Esophagus (tissue), 2 donors: ENCODE results near the gene BCL11B. TPM values are rescaled to one million over a fixed set of nuclear protein-coding genes. Genes with fewer than 3 reads are reported as not detected.
A peak's percentile ranks its signal among the peaks of the same experiment; 100 is the strongest.
"Not testable (repeated sequence)": the region's sequence is repeated elsewhere in the genome, so short reads cannot be mapped to it uniquely, and the experiment has no call there.

Experiments used
- H3K27ac ChIP-seq, 2 donors: one replicate each; pipeline ENCODE4 v1.5.1; 2013; ENCODE audit warnings: low read depth in 2 of 2, mild to moderate bottlenecking in 2 of 2, inconsistent platforms in 1 of 2, low read length in 1 of 2, moderate library complexity in 1 of 2
- H3K27me3 ChIP-seq, 2 donors: one replicate each; pipeline ENCODE4 v1.6.1; 2013; ENCODE audit warnings: low read length in 2 of 2, control low read depth in 1 of 2, mild to moderate bottlenecking in 1 of 2; ENCODE audit not compliant: insufficient read depth in 2 of 2, control insufficient read depth in 1 of 2
- H3K36me3 ChIP-seq, 2 donors: one replicate each; pipeline ENCODE4 v1.6.1; 2013; ENCODE audit warnings: low read length in 1 of 2; ENCODE audit not compliant: control insufficient read depth in 2 of 2, insufficient read depth in 2 of 2
- H3K4me1 ChIP-seq, 2 donors: one replicate each; pipeline ENCODE4 v1.6.1; 2013; ENCODE audit warnings: low read length in 1 of 2; ENCODE audit not compliant: control insufficient read depth in 2 of 2, insufficient read depth in 2 of 2
- H3K4me3 ChIP-seq, 2 donors: one replicate each; pipeline ENCODE4 v1.5.1; 2013; ENCODE audit warnings: low read length in 2 of 2, mild to moderate bottlenecking in 2 of 2, low read depth in 1 of 2, moderate library complexity in 1 of 2
- H3K9me3 ChIP-seq, 2 donors: one replicate each; pipeline ENCODE4 v1.6.1; 2013; ENCODE audit warnings: mild to moderate bottlenecking in 2 of 2, low read depth in 1 of 2, low read length in 1 of 2, moderate library complexity in 1 of 2; ENCODE audit not compliant: control insufficient read depth in 2 of 2, insufficient read depth in 1 of 2
- WGBS, 2 donors: extraction: QIAGEN DNeasy Blood & Tissue Kit; methylation state at CpG; one replicate each; pipeline ENCODE4 v1.1.7; 2013; 5-methylcytosine and 5-hydroxymethylcytosine counted together
- polyA plus RNA-seq, 2 donors: library from polyadenylated mRNA; stranded (reverse); fragments of 200-250 nt; gene quantifications; one replicate each; pipeline ENCODE4 v1.2.3, GENCODE V29; 2013
- donor health status: healthy with polysubstance abuse.
- donor health status: Bipolar disorder and iron deficiency.

BCL11B gene
- polyA plus RNA-seq, 2 donors, result 1.7 to 2.2 TPM

DNA sequence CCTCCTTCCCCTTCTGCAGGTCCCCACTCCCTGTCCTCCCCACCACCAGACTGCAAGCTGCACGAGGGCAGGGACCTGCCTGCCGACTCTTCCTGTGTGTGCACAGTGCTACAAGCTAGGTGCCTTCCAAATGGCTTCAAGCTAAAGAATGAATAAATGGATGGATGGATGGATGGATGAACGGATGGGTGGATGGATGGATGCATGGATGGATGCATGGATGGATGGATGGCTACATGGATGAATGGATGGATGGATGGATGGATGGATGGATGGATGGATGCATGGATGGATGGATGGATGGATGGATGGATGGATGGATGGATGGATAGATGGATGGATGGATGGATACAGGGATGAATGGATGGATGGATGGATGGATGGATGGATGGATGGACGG lies 43.2 kb downstream of the BCL11B start:
- peaks cover 13 to 21% of the 10 kb centered on the region in 2 donors for H3K4me1 ChIP-seq
- H3K27me3 ChIP-seq, result not testable (repeated sequence)
- 87 to 88% methylated on average over 4 of the region's 4 CpGs for WGBS, 2 donors

DNA sequence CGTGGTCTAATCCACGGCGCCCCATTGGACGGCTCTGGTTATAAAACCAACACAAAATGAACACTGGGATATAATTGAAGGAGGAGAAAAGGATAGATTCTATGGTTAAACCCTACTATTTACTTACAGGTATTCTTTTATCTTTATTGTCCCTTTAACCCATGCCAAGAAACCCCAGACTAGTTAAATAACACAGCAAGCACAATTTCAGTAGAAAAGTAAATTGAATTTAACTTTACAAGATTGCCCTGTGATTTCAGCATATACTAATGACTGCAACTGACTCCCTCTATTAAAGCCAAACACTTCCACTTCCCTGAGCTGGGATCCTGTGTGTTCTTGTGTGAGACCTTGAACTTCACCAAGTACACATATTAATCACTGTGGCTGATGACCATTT lies 45.3 kb downstream of the BCL11B start:
- Histone ChIP-seq H3K27ac (no peak overlapping the region), H3K27me3 (no peaks in the 10 kb centered on the region)
- 84 to 89% methylated on average over 4 of the region's 4 CpGs for WGBS, 2 donors

More for the DNA sequence above, 43.2 kb downstream of the BCL11B start:
- H3K36me3 ChIP-seq, H3K27ac ChIP-seq, H3K4me3 ChIP-seq, H3K9me3 ChIP-seq: not testable (repeated sequence)

DNA sequence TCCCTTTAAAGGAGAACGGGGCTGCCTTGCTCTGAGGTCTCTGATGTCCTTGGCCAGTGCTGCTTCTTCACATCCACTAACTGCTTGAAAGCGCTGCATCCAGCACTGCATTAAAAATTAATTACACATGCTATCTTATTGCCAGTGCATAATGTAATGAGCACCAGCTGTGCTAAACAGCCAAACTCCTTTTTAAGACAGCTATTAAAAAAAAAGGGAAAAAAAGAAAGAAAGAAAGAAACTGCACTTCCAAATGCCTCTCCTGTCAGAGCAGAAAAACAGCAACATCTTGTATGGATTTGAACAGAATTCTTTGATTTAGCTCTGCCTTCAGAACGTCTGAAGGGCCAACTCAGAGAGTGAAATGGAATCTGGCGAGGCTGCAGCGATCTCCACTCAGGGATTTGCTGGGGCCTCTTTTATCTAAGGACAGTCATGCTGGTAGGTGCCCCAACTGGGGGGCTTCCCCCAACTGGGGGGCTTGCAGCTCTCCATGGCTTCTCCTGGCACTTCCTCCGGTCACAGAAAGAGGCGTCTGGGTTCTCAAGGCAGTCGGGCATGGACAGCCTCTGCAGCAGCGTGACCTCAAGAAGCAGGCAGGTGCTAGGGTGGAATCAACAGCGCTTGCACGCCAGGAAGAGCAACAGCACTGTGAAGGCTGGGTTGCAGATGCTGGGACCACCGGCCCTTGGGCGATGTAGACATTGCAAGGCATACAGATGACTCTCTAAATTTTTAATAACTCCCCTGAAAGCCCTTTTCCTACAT lies 46.4 kb downstream of the BCL11B start:
- peaks cover 2 to 12% of the 10 kb centered on the region in 2 donors for H3K4me1 ChIP-seq
- H3K4me3 ChIP-seq, result no peak overlapping the region
- no peaks in the 10 kb centered on the region for H3K27me3 ChIP-seq
- WGBS, 2 donors, result 70 to 74% methylated on average over 13 of the region's 13 CpGs
- H3K36me3 ChIP-seq, result peaks cover 0 to 3% of the 10 kb centered on the region in 2 donors
- no peak overlapping the region for H3K27ac ChIP-seq
- no peaks in the 10 kb centered on the region for H3K9me3 ChIP-seq

More for the DNA sequence above, 45.3 kb downstream of the BCL11B start:
- Histone ChIP-seq H3K4me3 (no peak overlapping the region), H3K9me3 (no peaks in the 10 kb centered on the region), H3K4me1 (peaks cover 5 to 13% of the 10 kb centered on the region in 2 donors), H3K36me3 (peaks cover 0 to 3% of the 10 kb centered on the region in 2 donors)

DNA sequence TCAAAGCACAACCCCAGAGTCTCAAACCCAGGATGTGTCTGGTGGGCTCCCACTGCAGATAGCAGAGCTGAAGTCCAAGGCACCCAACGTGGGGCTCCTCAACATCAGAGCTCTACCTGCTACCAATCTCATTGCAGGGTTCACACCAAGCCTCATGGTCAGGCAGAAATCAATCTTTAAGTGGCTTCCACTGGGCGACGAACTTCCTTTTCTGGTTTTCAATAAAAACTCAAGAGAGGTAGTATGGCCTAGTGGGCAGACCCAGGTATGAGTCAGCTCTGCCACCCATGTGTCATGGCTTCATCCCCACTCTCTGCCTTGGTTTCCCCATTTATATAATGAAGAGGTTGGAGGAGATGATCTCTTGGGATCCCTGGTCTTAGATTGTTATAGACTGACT lies 47.0 kb downstream of the BCL11B start:
- WGBS, 2 donors, result 68 to 79% methylated on average over 3 of the region's 3 CpGs
- H3K9me3 ChIP-seq, result no peaks in the 10 kb centered on the region
- H3K27me3 ChIP-seq, result no peaks in the 10 kb centered on the region
- H3K4me1 ChIP-seq, result peaks cover 2 to 8% of the 10 kb centered on the region in 2 donors
- no peak overlapping the region for H3K27ac ChIP-seq
- peaks cover 0 to 3% of the 10 kb centered on the region in 2 donors for H3K36me3 ChIP-seq
- H3K4me3 ChIP-seq, result no peak overlapping the region

DNA sequence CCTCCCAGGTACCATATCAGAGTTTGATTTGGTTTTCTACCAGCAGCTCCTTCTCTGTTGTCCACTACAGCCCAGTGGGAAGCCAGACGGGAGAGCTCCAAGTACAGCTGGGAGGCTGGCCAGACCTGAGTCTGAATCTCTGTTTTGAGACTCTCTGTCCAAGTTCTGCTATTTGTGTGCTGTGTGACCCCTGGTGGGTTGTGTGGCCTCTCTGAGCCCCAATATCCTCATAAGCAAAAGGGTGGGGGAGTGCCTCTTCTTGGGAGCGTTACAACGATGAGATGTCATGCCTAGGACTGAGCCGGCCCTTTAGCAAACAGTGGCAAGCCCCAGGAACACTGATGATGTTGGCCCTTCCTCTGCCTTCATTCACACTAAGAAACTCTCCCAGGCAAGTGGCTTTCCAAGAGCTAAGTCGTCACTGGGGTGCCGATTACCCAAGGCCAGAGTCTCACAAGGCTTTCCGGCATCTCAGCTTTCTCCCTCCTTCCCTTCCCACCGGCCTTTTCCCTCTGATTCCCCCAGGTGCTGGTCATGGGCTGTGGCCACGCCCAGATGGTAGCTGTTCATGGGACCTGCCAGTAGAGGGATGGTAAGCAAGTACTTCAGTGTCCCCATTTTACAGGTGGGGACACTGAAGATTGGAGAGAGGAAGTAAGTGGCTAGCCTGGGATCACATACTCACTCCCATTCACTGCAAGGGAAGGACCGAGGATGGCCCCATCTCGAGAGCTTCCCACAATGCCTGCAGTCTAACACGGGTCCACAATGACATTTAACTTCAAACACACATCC lies 47.7 kb downstream of the BCL11B start:
- H3K4me1 ChIP-seq, result peaks cover 0 to 5% of the 10 kb centered on the region in 2 donors

DNA sequence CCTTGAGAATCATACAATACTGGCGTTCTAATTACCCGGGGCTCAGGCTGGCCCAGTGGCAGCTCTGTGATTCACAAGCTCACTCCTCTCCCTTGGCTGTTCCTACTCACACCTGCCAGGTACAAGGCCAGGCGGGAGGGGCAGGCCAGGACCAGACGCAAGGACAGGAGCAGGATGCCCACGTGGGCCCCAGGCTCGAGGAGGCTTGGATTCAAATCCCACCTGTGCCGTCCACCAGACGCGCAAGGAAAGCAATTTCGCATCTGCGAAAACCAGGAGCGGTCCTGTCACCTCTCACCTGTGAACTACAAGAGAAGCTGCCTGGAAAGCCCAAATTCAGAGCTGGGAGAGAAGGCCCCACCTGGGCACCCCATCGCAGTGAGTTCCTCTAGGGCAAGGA lies 50.6 kb downstream of the BCL11B start:
- H3K4me3 ChIP-seq, result no peak overlapping the region
- no peaks in the 10 kb centered on the region for H3K36me3 ChIP-seq
- H3K9me3 ChIP-seq, result no peaks in the 10 kb centered on the region
- H3K27ac ChIP-seq, result no peak overlapping the region
- 87% methylated on average over 13 of the region's 13 CpGs for WGBS, 2 donors
- H3K4me1 ChIP-seq, result peaks cover 0 to 10% of the 10 kb centered on the region in 2 donors
- H3K27me3 ChIP-seq, result no peaks in the 10 kb centered on the region

More for the DNA sequence above, 47.7 kb downstream of the BCL11B start:
- H3K36me3 ChIP-seq, result peaks cover 0 to 3% of the 10 kb centered on the region in 2 donors
- H3K27me3 ChIP-seq, result no peaks in the 10 kb centered on the region
- no peak overlapping the region for H3K4me3 ChIP-seq
- no peaks in the 10 kb centered on the region for H3K9me3 ChIP-seq
- no peak overlapping the region for H3K27ac ChIP-seq
- 71 to 80% methylated on average over 12 of the region's 12 CpGs for WGBS, 2 donors

DNA sequence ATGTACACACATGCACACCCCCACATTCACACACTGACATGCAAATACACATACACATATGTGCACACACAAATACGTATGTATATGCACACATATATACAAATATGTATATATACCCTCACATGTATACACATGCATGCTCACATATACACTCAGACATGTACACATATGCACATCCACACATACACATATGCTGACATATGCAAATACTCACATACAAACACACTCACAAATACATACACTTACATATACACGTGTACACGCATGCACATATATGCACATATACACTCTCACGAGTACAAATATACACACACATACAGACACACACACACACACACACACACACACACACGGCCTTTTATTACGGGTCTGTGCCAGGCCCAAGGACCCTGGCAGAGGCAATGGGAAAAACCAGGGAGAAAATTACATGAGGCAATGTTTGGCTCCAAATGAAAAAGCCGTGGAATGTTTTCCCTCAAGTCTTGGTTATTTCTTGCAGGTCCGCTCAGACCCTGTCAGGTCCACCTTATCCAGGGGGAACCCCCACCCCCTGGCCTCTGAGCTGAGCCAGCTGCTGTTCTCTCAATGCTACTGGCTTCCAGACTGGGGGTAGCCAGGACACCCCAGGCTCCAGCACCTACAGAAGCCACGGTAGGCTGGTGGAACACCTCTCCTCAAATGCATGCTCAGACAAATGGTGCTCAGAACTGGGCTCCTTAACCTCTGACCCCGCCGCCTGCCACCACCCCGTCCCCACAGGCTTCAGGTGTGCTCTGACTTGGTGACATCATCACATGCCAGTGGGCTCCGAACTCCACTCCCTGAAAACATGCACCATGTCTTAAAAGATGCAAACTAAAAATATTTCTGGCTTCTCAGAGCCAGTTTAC lies 54.7 kb downstream of the BCL11B start:
- H3K9me3 ChIP-seq, result no peaks in the 10 kb centered on the region
- 67 to 70% methylated on average over 13 of the region's 13 CpGs for WGBS, 2 donors
- no peak overlapping the region for H3K4me3 ChIP-seq
- no peaks in the 10 kb centered on the region for H3K27me3 ChIP-seq
- H3K36me3 ChIP-seq, result no peaks in the 10 kb centered on the region
- no peak overlapping the region for H3K27ac ChIP-seq
- H3K4me1 ChIP-seq, result peaks cover 3 to 14% of the 10 kb centered on the region in 2 donors

DNA sequence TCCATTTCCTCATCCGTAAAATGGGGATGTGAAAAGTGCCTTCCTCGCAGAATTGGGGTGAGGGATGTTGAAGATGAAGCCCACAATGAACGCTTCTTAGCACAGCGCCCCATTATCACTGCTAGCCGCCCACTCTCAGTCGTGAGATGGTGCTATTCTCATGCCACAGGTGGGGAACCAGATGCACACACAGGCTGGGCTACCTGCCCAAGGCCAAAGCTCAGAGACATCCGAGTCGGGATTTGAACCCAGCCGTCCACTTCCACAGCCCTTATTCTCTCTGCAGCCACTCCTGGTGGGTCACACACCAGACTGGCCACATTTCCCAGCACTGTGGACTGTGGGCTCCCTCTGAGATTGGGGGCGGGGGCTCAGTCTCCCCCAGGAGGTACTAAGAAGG lies 55.8 kb downstream of the BCL11B start:
- H3K4me1 ChIP-seq, result peaks cover 3 to 18% of the 10 kb centered on the region in 2 donors
- no peaks in the 10 kb centered on the region for H3K9me3 ChIP-seq
- H3K27me3 ChIP-seq, result no peaks in the 10 kb centered on the region
- 64 to 72% methylated on average over 10 of the region's 10 CpGs for WGBS, 2 donors
- H3K36me3 ChIP-seq, result peaks cover 0 to 3% of the 10 kb centered on the region in 2 donors
- no peak overlapping the region for H3K4me3 ChIP-seq
- H3K27ac ChIP-seq, result no peak overlapping the region

DNA sequence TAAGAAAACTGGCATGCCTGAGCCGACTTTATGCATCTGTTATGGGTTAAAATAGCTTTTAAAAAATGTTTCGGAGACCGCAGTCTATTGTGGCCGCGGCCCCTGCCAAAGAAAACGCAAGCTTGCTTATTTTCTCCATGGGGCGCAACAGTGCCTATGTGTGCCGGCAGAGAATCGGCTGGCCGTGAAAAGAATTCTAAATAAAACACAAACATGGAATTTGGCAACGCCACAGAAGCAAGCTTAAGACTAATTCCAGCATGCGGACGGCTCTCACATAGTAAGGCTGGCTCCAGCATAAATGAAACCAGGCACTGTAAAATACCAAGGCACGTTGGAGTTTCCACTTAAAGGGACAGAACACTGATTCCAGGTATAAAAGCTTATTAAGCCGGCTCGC lies 56.7 kb downstream of the BCL11B start:
- Histone ChIP-seq H3K4me1 (peaks cover 3 to 20% of the 10 kb centered on the region in 2 donors), H3K36me3 (peaks cover 0 to 3% of the 10 kb centered on the region in 2 donors), H3K4me3 (peak overlapping the region in 1 of 2 donors; percentile 45), H3K27ac (no peak overlapping the region), H3K27me3 (no peaks in the 10 kb centered on the region), H3K9me3 (no peaks in the 10 kb centered on the region)
- WGBS, 2 donors, result 19 to 30% methylated on average over 16 of the region's 16 CpGs
